Dedifferentiated amniotic fluid mesenchymal stem cell (primary cell): ENCODE results near the gene RXFP1.

Experiments used
- DNase-seq: peaks from one replicate; pipeline ENCODE4 v3.0.0-alpha.2; 2016; ENCODE audit errors: extremely low spot score

RXFP1 gene

DNA sequence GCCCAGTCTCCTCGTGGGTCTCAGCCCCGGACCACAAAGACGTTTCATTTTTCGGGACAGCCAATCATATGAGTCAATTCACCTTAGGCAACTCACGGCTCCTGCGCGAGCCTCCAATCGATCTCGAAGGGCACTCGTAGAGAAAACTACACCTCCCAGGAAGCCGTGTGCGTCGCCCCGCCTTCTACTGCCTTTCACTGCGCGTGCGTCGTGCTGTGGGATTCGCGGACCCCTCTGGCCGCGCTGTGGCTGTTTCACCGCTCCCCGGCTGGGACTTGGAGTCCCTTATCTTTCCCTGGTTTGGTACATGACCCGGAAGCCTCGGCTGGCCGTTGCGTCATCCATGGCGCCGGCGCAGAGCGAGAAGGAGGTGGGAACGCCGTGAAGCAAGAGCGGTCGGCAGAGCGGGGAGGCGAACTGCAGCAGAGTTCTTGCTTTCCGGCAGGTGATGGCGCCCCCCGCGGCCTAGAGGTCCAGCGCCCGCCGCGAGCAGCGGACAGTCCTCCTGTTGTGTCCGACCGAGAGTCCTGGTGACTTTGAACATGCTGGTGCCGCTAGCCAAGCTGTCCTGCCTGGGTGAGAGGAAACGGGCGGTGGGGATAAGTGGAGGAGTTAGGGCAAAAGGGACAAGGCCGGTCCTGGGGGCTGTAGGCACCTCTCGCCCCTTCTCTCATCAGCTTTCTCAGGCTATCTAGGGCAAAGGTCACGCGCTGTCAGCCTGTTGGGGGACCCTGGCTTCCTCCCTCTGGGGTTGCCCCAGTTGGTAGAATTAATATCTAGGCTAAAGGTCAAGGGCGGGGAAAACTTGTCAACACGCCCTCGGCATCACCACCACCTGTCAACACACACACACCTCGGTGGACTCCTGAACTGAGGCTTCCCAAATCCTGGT, 150.5 kb downstream of the RXFP1 start, which contains the start of gene ETFDH:
TSS of gene ETFDH (plus strand) at position 382 of the 892 bp plus-strand sequence. CDS start at position 543, 161 bp downstream.
- peak; percentile 99 for DNase-seq

- DNase-seq = no peak
Observed at GRCh38 chr4:158673633-158674032, 152.0 kb downstream of the RXFP1 start.

- no peak for DNase-seq
Observed at GRCh38 chr4:158676076-158676475, 154.4 kb downstream of the RXFP1 start.

DNA sequence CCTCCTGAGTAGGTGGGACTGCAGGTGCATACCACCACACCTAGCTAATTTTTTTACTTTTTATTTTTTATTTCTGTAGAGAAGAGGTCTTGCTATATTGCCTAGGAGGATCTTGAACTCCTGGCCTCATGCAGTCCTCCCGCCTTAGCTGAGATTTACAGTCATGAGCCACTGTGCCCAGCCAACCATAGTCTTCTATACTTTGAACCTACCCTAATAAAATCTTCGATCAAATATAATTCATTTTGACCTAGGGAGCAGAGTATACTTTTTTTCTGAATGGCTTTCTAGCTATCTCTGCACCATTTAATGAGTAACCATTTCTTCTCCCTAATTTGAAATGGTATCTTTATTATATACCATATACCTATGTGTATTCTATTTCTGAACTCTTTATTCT, 157.1 kb downstream of the RXFP1 start:
- DNase-seq = no peak

GRCh38 chr4:158681629-158682028, 159.9 kb downstream of the RXFP1 start:
- no peak for DNase-seq

GRCh38 chr4:158682066-158682465, 160.4 kb downstream of the RXFP1 start:
- no peak for DNase-seq

- no peak for DNase-seq
Observed at GRCh38 chr4:158688813-158689212, 167.1 kb downstream of the RXFP1 start.
